ENCODE data around the gene CARD11.

The CARD11 gene

DNA sequence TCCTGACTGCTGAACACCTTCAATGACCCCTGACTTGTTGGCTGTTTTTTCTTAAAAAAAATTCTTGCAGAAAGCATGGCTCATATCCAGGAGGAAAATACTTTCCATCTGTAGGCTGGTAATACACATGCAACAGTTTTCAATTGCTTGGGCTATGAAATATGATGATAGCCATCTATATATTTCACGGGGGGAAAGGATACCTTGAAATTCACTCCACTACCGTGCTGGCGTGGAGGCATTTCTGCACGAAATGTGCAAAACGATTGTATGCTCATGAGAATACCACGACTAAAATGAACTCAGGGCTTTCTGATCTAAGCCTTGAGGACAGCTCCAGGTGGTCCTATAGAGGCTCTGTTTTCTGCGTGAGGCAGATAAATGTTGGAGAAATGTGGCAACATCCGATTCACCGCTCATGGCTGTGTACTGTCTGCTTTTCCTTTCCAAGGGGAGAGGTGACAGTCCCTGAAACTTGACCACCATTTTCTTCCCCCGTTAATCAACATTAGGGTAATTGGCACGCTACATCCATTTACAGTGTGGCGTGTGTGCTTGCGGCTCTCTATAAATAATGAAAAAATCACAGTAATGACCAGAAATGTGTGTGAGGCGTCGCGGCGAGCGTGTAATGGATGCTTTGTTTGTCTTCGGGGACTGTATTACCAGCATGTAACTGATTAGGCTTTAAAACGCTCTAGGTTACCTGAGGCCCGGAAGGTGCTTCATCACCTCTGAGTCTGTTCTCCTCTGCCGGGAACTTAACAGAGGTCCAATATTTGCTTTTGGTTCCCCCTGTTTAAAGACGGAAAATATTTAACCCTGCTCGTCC, 12.8 kb upstream of the CARD11 start:
- no peaks in the 10 kb centered on the region for H3K27me3 ChIP-seq (ENCODE audit: insufficient read depth, poor library complexity, severe bottlenecking)
- DNase-seq (ENCODE audit: low read depth in 1 of 2, low spot score in 1 of 2): no peak
- no peak overlapping the region for H3K4me3 ChIP-seq (replicated peaks; ENCODE audit: insufficient read depth, low read length)
- no peak overlapping the region for H3K27ac ChIP-seq (replicated peaks)
- TF ChIP-seq POLR2AphosphoS5 (IDR thresholded peaks at IDR 0.05; ENCODE audit: low read depth): no peak
- no peak for TF ChIP-seq GABPA (IDR thresholded peaks at IDR 0.05; ENCODE audit: low read depth)
- TF ChIP-seq, protein P1, sequence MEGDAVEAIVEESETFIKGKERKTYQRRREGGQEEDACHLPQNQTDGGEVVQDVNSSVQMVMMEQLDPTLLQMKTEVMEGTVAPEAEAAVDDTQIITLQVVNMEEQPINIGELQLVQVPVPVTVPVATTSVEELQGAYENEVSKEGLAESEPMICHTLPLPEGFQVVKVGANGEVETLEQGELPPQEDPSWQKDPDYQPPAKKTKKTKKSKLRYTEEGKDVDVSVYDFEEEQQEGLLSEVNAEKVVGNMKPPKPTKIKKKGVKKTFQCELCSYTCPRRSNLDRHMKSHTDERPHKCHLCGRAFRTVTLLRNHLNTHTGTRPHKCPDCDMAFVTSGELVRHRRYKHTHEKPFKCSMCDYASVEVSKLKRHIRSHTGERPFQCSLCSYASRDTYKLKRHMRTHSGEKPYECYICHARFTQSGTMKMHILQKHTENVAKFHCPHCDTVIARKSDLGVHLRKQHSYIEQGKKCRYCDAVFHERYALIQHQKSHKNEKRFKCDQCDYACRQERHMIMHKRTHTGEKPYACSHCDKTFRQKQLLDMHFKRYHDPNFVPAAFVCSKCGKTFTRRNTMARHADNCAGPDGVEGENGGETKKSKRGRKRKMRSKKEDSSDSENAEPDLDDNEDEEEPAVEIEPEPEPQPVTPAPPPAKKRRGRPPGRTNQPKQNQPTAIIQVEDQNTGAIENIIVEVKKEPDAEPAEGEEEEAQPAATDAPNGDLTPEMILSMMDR (IDR thresholded peaks at IDR 0.05; ENCODE audit: insufficient read depth, low read length): no peak
- TF ChIP-seq REST (IDR thresholded peaks at IDR 0.05; ENCODE audit: insufficient replicate concordance, low read depth): no peak
- TF ChIP-seq SPI1 (IDR thresholded peaks at IDR 0.05; ENCODE audit: borderline replicate concordance, low read depth): no peak

GRCh38 chr7:3055626-3056025, 12.0 kb upstream of the CARD11 start:
- TF ChIP-seq REST (IDR thresholded peaks at IDR 0.05; ENCODE audit: insufficient replicate concordance, low read depth) (no peak), SPI1 (IDR thresholded peaks at IDR 0.05; ENCODE audit: borderline replicate concordance, low read depth) (no peak)
- DNase-seq (ENCODE audit: low read depth in 1 of 2, low spot score in 1 of 2): no peak
- H3K27me3 ChIP-seq (ENCODE audit: insufficient read depth, poor library complexity, severe bottlenecking): no peaks in the 10 kb centered on the region
- no peak overlapping the region for H3K4me3 ChIP-seq (replicated peaks; ENCODE audit: insufficient read depth, low read length)
- H3K27ac ChIP-seq (replicated peaks): no peak overlapping the region

GRCh38 chr7:3042861-3043489, 692 bp downstream of the CARD11 start:
- TF ChIP-seq POLR2AphosphoS5 (IDR thresholded peaks at IDR 0.05; ENCODE audit: low read depth): no peak
- TF ChIP-seq GABPA (IDR thresholded peaks at IDR 0.05; ENCODE audit: low read depth): no peak
- Histone ChIP-seq H3K27me3 (ENCODE audit: insufficient read depth, poor library complexity, severe bottlenecking) (peaks cover 14% of the 10 kb centered on the region), H3K4me3 (replicated peaks; ENCODE audit: insufficient read depth, low read length) (no peak overlapping the region), H3K27ac (replicated peaks) (no peak overlapping the region)
- DNase-seq (ENCODE audit: low read depth in 1 of 2, low spot score in 1 of 2): no peak

DNA sequence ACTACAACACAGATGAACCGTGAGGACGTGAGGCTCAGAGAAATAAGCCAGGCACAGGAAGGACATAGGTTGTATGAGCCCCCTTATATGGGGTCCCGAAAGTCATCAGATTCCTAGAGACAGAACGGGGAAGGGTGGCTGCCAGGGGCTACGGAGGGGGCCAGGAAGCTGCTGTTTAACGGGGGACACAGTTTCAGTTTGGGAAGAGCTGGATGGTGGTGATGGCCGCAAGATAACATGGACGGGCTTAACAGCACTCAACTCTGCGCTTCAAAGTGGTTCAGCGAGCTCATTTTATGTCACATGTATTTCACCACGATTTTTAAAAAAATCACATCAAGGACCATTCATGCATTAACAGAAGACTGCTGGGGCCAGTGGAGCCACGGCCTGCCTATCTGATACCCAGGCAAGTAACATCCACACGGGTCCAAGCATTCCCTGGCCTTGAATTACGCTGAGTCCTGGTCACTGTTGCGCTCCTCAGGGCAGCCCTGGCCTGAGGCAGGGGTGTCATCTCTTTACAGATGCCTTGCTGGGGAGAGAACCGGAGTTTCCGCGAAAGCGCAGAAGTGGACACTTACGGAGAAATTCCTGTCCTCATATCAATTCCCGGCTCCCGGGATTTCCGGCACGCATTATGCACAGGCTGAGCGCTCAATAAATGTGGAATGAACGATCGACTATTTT, 1.5 kb downstream of the CARD11 start:
- H3K4me3 ChIP-seq (replicated peaks; ENCODE audit: insufficient read depth, low read length): no peak overlapping the region

More for the DNA sequence above, 1.5 kb downstream of the CARD11 start:
- Histone ChIP-seq H3K27ac (replicated peaks) (no peak overlapping the region), H3K27me3 (ENCODE audit: insufficient read depth, poor library complexity, severe bottlenecking) (peaks cover 14% of the 10 kb centered on the region)
- DNase-seq (ENCODE audit: low read depth in 1 of 2, low spot score in 1 of 2): no peak
- TF ChIP-seq, protein P1 (IDR thresholded peaks at IDR 0.05; ENCODE audit: insufficient read depth, low read length): no peak
- TF ChIP-seq REST (IDR thresholded peaks at IDR 0.05; ENCODE audit: insufficient replicate concordance, low read depth) (no peak), POLR2AphosphoS5 (IDR thresholded peaks at IDR 0.05; ENCODE audit: low read depth) (no peak), SPI1 (IDR thresholded peaks at IDR 0.05; ENCODE audit: borderline replicate concordance, low read depth) (no peak), GABPA (IDR thresholded peaks at IDR 0.05; ENCODE audit: low read depth) (no peak)

All from HL-60 (cell line).